SHP77 treated with DMSO at 0.1 percent for 48 hours (cell line): ENCODE measurements around the gene ATG9A.

Experiments used
- DNase-seq: peaks from one replicate; lab custom pipeline; 2025; lab: John Stamatoyannopoulos, UW

The ATG9A gene

GRCh38 chr2:219221957-219222518, 7.4 kb downstream of the ATG9A start:
- DNase-seq, result no peak

GRCh38 chr2:219220652-219221402, 8.6 kb downstream of the ATG9A start:
- DNase-seq, result no peak

- no peak for DNase-seq
Measured at GRCh38 chr2:219219784-219220532, 9.5 kb downstream of the ATG9A start.

- DNase-seq, result peak; percentile 77
Measured at GRCh38 chr2:219218732-219219701, 10.4 kb downstream of the ATG9A start, which contains the start of gene ABCB6. TSS of gene ABCB6 (minus strand) at chr2:219218958. CDS start at chr2:219218673, 285 bp downstream.

GRCh38 chr2:219218217-219218731, 11.2 kb downstream of the ATG9A start:
- peak; percentile 41 for DNase-seq

GRCh38 chr2:219216535-219216915, 12.9 kb downstream of the ATG9A start:
- no peak for DNase-seq

- no peak for DNase-seq
Measured at GRCh38 chr2:219215871-219216534, 13.4 kb downstream of the ATG9A start.

GRCh38 chr2:219214786-219215185, 14.7 kb downstream of the ATG9A start:
- DNase-seq, result no peak

- DNase-seq, result no peak
Measured at GRCh38 chr2:219214141-219214540, 15.3 kb downstream of the ATG9A start.

GRCh38 chr2:219213486-219214071, 15.9 kb downstream of the ATG9A start:
- DNase-seq, result no peak

- no peak for DNase-seq
Measured at GRCh38 chr2:219213026-219213415, 16.4 kb downstream of the ATG9A start.

- no peak for DNase-seq
Measured at GRCh38 chr2:219210886-219211362, 18.5 kb downstream of the ATG9A start.

- no peak for DNase-seq
Measured at GRCh38 chr2:219210196-219210885, 19.1 kb downstream of the ATG9A start.

GRCh38 chr2:219209236-219210195, 19.9 kb downstream of the ATG9A start:
- no peak for DNase-seq

- DNase-seq, result no peak
Measured at GRCh38 chr2:219207884-219208740, 21.3 kb downstream of the ATG9A start.

- DNase-seq, result no peak
Measured at GRCh38 chr2:219207134-219207883, 22.1 kb downstream of the ATG9A start.
